ENCODE measurements around the gene TTC38. TPM values are rescaled to one million over a fixed set of nuclear protein-coding genes. Genes with fewer than 3 reads are reported as not detected.
A peak's percentile ranks its signal among the peaks of the same experiment; 100 is the strongest.

Gene TTC38
- total RNA-seq, 2 donors from 2014 or later, result 13.8 to 18.0 TPM

DNA sequence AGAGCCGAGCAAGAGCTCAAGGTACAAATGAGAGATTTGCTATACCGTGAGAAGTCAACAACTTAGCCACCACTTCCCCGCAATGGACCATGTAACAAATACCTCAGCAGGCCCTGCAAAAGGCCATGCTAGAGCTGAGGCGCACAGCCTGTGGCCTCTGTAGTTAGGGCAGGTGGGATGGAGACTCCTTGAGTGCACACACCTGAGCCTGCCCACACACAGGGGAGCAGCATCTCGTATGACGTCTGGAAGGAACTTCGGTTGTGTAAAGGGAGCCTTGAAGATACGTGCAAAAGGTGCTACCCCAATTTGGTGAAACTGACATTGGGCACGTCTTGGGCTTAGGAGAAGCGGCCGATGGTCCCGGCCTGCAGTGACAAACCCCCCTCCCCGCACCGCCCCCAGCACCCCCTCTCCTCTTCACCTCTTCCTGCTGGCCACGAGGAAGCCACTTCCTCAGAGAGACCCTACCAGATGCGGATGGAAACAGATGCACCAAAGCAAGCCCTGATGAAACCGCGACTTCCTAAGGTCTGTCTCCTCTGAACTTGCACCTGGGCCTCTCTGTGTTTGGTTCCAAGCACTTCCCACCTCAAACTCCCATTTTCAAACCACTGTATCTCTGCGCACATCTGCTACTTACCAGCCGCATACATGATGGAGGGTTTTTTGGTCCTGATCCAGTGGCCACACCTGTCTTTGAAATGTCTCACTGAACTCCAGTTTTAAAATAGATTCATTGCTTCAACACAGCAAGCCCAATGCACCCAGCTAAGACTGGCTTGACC is 28.4 kb upstream of the TTC38 start:
- Mint-ChIP-seq H3K9me3 (no peaks in the 10 kb centered on the region), H3K36me3 (ENCODE audit: low read depth) (peaks cover 24% of the 10 kb centered on the region), H3K4me1 (peaks cover 4% of the 10 kb centered on the region), H3K27me3 (no peaks in the 10 kb centered on the region), H3K4me3 (no peak overlapping the region), H3K27ac (no peak overlapping the region)
- no peak for ATAC-seq (replicated peaks)

DNA sequence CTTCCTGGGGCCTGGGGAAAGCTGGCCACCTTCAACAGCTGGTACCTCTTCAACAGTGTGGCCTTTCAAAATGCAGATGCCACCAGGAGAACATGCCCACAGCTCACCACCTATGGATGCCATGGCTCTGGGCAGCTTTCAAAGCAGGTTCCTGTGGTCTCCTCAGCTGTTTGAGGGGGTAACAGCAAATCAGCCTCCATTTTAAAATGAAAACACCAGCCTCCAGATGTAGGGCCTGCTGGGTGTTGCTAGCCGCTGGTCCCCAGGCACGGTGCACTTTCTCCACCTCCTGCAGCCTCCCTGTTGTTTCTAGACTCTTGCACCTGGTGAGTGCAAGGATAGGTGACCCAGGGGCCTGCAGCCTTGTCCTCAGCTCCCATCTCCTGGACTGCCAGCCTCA is 27.7 kb upstream of the TTC38 start:
- Mint-ChIP-seq H3K4me3 (no peak overlapping the region), H3K36me3 (ENCODE audit: low read depth) (peaks cover 21% of the 10 kb centered on the region), H3K27me3 (no peaks in the 10 kb centered on the region), H3K27ac (no peak overlapping the region), H3K4me1 (peaks cover 4% of the 10 kb centered on the region), H3K9me3 (no peaks in the 10 kb centered on the region)
- no peak for ATAC-seq (replicated peaks)

DNA sequence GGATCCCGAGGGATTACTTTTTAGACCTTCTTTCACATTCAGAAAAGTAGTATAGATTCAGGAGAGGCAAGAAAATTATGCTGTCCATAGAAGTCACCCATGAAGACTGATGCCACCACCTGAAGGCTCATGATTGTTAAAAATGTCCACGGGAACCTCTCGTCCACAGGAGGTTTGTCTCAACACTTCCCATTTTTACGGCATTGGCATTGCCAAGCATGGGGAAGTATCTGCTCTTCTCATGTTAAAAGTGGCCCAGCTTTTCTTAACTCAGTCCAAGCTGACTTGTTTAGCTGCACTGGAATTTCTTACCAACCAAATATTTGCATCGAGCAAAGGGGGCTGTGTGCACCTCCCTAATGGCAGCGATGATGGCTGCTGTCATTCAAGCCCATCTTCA is 27.3 kb upstream of the TTC38 start:
- ATAC-seq (replicated peaks), result no peak
- no peak overlapping the region for H3K27ac Mint-ChIP-seq
- H3K4me3 Mint-ChIP-seq, result no peak overlapping the region

DNA sequence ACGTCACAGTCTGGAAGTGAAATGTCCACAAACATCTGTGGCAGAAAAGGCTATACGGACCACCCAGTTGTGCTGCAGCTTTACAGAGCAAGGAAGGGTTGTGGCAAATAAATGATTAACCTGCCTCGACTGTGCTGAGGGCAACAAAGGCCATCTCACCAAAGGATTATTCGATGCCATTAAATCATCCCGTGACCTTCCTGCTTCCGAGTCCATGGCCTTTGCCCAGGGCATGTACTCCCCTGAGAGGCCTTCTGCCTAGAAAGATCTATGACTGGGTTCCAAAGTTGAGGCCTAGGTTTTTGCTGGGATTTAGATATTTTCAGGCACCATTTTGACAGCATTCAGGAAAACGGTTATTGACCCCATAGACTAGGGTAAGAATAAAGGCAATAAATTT is 26.9 kb upstream of the TTC38 start:
- Mint-ChIP-seq H3K9me3 (no peaks in the 10 kb centered on the region), H3K27ac (no peak overlapping the region), H3K4me3 (no peak overlapping the region), H3K27me3 (no peaks in the 10 kb centered on the region), H3K4me1 (peaks cover 4% of the 10 kb centered on the region), H3K36me3 (ENCODE audit: low read depth) (peaks cover 17% of the 10 kb centered on the region)
- ATAC-seq (replicated peaks), result no peak

More for the DNA sequence above, 27.3 kb upstream of the TTC38 start:
- Mint-ChIP-seq H3K27me3 (no peaks in the 10 kb centered on the region), H3K4me1 (peaks cover 4% of the 10 kb centered on the region), H3K36me3 (ENCODE audit: low read depth) (peaks cover 17% of the 10 kb centered on the region), H3K9me3 (no peaks in the 10 kb centered on the region)

DNA sequence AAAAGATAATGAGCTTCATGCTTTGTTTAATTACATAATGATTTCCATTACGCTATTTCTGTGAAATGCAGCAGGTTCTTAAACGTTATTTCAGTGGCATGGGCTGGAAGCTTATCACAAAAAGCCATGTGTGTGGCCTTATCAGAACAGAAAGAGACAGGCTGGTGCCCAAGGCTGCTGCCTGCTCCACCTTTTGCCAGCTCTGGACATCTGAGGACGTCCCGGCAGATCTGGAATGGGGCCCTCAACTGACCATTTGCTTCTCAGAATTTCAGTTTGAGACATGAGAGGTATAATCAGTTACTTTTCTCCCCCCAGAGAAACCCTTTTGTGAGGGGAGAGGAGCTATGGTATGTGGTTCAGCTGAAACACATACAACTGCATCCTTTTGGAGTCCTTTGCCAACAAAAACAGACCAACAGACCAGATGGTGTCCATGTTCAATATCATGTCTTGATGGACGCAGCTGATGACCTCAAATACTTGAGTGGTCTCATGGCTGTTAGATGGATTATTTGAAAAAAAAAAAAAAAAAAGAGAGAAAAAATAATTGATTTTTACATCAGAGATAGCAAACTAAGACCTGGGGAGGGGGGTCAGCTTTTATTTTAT is 26.3 kb upstream of the TTC38 start:
- Mint-ChIP-seq H3K4me3 (no peak overlapping the region), H3K27me3 (no peaks in the 10 kb centered on the region), H3K9me3 (no peaks in the 10 kb centered on the region), H3K4me1 (peaks cover 4% of the 10 kb centered on the region), H3K27ac (no peak overlapping the region), H3K36me3 (ENCODE audit: low read depth) (peaks cover 14% of the 10 kb centered on the region)
- no peak for ATAC-seq (replicated peaks)

DNA sequence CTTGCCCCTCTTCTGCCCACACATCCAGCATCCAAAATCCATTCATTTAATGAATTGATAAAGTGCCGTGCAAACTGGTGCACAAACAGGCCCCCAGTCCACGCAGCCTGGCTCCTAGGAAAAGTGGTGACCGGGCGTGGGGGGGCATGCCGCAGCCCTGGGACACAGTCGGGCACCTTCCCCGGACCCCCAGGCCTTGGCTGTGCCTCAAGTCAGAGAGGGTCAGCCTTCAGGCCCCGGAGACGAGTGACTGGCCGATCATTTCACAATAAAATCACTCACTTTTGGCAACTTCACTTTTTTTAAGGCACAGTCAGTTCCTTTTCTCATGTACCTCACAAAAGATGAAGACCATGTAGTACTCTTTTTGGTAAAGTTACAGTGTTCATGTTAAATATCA is 25.7 kb upstream of the TTC38 start:
- peaks cover 11% of the 10 kb centered on the region for H3K36me3 Mint-ChIP-seq (ENCODE audit: low read depth)
- H3K4me3 Mint-ChIP-seq, result no peak overlapping the region
- peaks cover 4% of the 10 kb centered on the region for H3K4me1 Mint-ChIP-seq
- H3K9me3 Mint-ChIP-seq, result no peaks in the 10 kb centered on the region
- no peak for ATAC-seq (replicated peaks)
- no peak overlapping the region for H3K27ac Mint-ChIP-seq
- H3K27me3 Mint-ChIP-seq, result no peaks in the 10 kb centered on the region

DNA sequence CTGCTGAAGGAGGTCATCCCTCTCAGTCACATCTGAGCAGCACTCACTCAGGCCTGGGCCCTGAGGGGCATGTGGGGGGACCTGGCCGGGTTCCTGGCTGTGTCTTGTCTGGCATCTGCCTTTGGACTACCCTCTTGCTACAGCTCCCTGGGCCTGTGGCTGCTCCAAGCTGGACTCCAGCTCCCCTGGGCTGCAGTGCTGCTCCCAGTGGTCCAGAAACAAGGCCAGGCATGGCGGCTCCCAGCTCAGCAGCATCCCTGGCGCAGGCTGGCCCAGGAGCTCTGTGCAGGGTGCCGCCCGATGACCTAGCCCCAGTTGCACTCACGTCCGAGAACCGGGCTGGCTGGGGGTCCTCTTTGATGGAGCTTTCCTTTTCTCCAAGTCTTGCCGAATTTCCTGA is 23.0 kb upstream of the TTC38 start:
- H3K4me3 Mint-ChIP-seq, result no peak overlapping the region
- H3K36me3 Mint-ChIP-seq (ENCODE audit: low read depth), result peaks cover 11% of the 10 kb centered on the region
- H3K27ac Mint-ChIP-seq, result no peak overlapping the region
- H3K4me1 Mint-ChIP-seq, result peaks cover under 1% of the 10 kb centered on the region
- no peaks in the 10 kb centered on the region for H3K27me3 Mint-ChIP-seq
- no peaks in the 10 kb centered on the region for H3K9me3 Mint-ChIP-seq
- ATAC-seq (replicated peaks), result no peak

DNA sequence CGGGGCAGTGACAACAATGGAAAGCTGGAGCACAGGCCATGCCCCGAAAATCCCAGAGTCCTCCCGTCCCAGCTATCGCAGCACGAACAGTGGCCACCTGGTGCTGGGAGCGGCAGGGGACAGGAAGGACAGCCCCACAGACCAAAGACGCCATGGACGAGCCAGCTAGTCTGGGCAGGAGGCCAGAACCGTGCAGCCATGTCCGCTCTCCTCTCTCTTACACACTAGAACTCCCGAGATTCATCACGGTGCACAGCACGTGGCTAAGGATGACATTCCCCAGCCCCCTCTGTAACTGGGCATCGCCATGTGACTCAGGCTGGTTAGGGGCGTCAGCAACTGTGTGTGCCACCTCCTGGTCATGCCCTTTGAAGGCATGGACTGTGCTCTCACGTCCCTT is 22.3 kb upstream of the TTC38 start:
- no peaks in the 10 kb centered on the region for H3K4me1 Mint-ChIP-seq
- no peak for ATAC-seq (replicated peaks)
- no peaks in the 10 kb centered on the region for H3K9me3 Mint-ChIP-seq
- no peaks in the 10 kb centered on the region for H3K27me3 Mint-ChIP-seq
- H3K4me3 Mint-ChIP-seq, result no peak overlapping the region
- no peak overlapping the region for H3K27ac Mint-ChIP-seq
- peaks cover 11% of the 10 kb centered on the region for H3K36me3 Mint-ChIP-seq (ENCODE audit: low read depth)

DNA sequence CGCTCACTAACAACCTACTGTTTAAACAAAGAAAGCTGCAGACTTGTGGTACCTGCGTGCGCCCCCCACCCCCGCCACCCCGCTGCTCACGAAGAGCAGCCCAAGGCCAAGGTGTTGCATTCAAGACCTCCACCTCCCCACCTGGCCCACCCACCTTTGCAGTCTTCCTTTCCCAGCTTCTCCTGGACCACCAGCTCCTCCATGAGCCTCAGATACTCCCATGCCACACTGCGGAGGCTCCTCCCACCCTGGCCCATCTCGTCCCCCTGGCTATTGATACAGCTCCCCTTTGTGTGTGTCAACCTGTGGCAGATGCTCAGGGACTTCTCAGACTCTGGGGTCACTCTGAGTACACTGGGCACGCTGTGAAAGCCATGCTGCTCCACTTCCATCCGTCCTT is 21.6 kb upstream of the TTC38 start:
- Mint-ChIP-seq H3K27ac (no peak overlapping the region), H3K36me3 (ENCODE audit: low read depth) (peaks cover 11% of the 10 kb centered on the region), H3K9me3 (no peaks in the 10 kb centered on the region), H3K4me1 (peaks cover 3% of the 10 kb centered on the region), H3K4me3 (no peak overlapping the region), H3K27me3 (no peaks in the 10 kb centered on the region)
- ATAC-seq (replicated peaks), result no peak

DNA sequence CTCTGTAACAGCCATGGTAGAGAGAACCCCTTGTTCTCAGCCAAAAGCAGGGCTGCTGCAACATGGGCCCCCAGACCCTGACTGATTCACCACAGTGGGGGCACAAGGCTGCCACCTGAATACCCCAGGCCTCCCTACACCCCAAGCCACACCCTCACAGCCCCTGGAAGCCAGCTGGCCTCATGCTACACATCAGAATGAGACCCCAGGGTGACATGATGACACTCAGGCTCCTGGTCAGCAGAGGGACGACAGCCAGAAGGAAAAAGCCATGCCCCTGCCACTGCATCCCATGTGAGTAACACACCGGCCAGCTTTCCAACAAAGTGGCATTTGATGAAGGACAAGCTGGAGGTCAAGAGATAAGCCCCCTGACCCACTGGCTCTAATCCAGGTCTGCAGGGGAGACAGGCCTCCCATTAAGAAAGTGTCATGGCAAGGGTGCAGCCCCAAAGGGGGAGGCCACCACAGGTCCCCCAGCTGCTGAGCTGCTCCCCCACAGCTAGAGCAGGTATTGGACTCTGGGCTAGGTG is 20.3 kb upstream of the TTC38 start:
- H3K36me3 Mint-ChIP-seq (ENCODE audit: low read depth), result peaks cover 11% of the 10 kb centered on the region
- H3K27me3 Mint-ChIP-seq, result no peaks in the 10 kb centered on the region
- no peak overlapping the region for H3K4me3 Mint-ChIP-seq
- no peaks in the 10 kb centered on the region for H3K9me3 Mint-ChIP-seq
- H3K27ac Mint-ChIP-seq, result no peak overlapping the region
- H3K4me1 Mint-ChIP-seq, result peaks cover 10% of the 10 kb centered on the region
- ATAC-seq (replicated peaks), result no peak

DNA sequence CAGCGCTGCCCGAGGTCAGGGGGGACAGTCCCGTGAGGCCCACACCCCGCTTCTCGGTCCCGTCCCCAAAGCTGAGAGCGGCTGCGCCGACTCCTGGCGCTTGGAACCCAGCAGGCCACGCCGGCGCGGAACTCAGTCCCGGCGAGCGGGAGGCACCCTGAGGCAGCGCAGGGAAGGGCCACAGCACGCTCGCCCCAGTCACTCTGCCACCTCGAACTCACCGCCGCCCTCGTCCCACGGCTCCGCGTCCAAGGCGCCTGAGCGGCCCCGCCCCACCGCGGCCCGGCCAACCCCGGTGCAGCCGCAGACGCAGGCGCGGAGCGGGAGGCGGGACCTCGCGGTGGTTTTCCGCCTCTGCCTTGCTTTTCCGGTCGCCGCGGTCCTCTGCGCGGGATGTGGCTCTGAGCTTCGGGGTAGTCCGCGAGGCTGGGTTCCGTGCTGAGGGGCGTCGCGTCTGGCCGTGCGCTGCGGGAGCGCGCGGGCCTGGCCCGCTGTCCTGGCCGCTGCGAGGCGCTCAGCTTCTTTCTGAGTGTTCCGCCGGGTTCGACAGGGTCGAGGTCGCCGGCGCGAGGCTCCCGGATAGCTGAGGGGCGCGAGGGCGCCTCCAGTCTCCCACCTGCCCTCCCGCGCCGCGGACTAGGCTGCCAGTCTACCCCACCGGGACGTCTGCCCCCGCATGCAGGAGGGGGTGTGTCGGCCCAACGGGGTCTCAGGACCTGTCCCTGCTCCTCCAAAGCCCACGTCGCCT is 17.6 kb upstream of the TTC38 start, which contains the start of gene CDPF1:
TSS of gene CDPF1 (minus strand) at position 259 of the 748 bp plus-strand sequence. CDS start 2,009 bp downstream, outside the sequence.
- Mint-ChIP-seq H3K9me3 (no peaks in the 10 kb centered on the region), H3K27ac (peak within 1 kb of the TSS; percentile 80), H3K27me3 (no peaks in the 10 kb centered on the region), H3K4me1 (peaks cover 18% of the 10 kb centered on the region), H3K36me3 (ENCODE audit: low read depth) (peaks cover 5% of the 10 kb centered on the region), H3K4me3 (peak within 1 kb of the TSS; percentile 80)
- ATAC-seq (replicated peaks), result peak; percentile 87

DNA sequence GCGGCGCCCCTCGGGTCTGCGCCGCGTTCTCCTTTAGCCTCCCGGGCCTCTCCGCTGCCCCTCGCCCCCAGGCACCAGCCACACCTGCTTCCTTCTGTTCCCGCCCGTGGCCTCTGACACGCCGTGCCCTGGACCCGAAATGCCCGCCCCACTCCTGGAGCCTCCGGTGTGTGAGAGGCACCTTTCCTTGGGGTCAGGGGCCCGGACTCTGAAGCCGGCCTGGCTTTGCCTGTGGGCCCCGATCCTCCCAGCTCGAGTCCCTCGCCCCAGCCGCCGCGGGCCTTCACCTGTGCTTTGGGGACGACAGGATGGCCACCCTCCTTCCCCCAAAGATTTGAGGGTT is 17.1 kb upstream of the TTC38 start:
- peak overlapping the region; percentile 80 for H3K4me3 Mint-ChIP-seq
- peaks cover 18% of the 10 kb centered on the region for H3K4me1 Mint-ChIP-seq
- peak overlapping the region; percentile 80 for H3K27ac Mint-ChIP-seq
- no peak for ATAC-seq (replicated peaks)
- H3K9me3 Mint-ChIP-seq, result no peaks in the 10 kb centered on the region
- peaks cover 5% of the 10 kb centered on the region for H3K36me3 Mint-ChIP-seq (ENCODE audit: low read depth)
- H3K27me3 Mint-ChIP-seq, result no peaks in the 10 kb centered on the region

DNA sequence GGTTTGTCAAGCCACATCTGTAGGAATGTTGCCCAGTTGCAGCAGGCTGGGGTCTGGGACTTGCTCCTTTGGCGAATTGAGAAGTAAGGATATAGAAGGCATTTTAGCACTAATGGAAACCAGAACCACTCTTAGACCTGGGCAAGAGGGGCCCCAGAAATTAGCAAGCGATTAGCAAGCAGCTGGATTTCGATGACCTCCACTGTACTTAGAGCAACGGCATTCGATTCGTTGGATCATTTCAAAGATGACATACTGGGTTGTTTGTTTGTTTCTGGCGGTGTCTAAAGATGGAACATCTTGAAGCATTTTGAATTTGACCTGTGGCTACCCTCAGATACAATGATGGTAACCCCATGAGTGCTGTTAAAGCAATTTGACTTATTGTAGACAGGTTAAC is 16.5 kb upstream of the TTC38 start:
- no peak for ATAC-seq (replicated peaks)
- H3K27ac Mint-ChIP-seq, result peak overlapping the region; percentile 80
- H3K4me3 Mint-ChIP-seq, result peak overlapping the region; percentile 80
- H3K36me3 Mint-ChIP-seq (ENCODE audit: low read depth), result peaks cover 5% of the 10 kb centered on the region
- no peaks in the 10 kb centered on the region for H3K9me3 Mint-ChIP-seq
- H3K27me3 Mint-ChIP-seq, result no peaks in the 10 kb centered on the region
- H3K4me1 Mint-ChIP-seq, result peaks cover 18% of the 10 kb centered on the region

DNA sequence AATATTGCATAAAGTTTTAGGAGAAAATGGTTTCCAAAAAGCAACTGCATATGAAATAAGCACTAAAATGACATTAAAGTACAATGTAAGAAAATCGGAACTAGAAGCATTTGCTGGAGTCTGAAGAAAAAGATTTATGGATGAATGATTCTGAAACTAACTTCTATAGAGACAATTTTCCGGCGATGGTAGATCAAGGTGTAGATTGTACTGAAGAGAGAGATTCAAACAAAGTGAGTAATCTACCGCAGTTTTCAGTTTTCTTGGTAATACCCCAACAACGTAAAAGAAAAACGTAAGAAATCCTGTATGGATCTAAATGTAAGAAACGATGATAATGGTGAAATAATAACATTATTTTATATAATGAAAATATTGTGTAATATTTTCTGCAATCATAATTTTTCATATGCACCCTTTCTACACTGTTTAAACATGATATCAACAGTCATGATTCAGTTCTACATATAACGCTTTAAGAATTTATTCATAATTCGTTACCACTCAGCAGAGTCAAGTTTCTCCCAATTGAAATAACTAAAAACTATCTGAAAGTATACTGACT is 15.9 kb upstream of the TTC38 start:
- ATAC-seq (replicated peaks), result peak; percentile 44
- Mint-ChIP-seq H3K4me1 (peaks cover 22% of the 10 kb centered on the region), H3K36me3 (ENCODE audit: low read depth) (peaks cover 5% of the 10 kb centered on the region), H3K9me3 (no peaks in the 10 kb centered on the region), H3K27me3 (peaks cover 5% of the 10 kb centered on the region), H3K4me3 (peak overlapping the region; percentile 80), H3K27ac (peak overlapping the region; percentile 80)

Measured in activated T-helper 17 cell treated with anti-CD3 and anti-CD28 coated beads, Interleukin-2, amount 50 U/mL, for 72 hours (primary cell).